ENCODE data around the gene AHRR.

DNA sequence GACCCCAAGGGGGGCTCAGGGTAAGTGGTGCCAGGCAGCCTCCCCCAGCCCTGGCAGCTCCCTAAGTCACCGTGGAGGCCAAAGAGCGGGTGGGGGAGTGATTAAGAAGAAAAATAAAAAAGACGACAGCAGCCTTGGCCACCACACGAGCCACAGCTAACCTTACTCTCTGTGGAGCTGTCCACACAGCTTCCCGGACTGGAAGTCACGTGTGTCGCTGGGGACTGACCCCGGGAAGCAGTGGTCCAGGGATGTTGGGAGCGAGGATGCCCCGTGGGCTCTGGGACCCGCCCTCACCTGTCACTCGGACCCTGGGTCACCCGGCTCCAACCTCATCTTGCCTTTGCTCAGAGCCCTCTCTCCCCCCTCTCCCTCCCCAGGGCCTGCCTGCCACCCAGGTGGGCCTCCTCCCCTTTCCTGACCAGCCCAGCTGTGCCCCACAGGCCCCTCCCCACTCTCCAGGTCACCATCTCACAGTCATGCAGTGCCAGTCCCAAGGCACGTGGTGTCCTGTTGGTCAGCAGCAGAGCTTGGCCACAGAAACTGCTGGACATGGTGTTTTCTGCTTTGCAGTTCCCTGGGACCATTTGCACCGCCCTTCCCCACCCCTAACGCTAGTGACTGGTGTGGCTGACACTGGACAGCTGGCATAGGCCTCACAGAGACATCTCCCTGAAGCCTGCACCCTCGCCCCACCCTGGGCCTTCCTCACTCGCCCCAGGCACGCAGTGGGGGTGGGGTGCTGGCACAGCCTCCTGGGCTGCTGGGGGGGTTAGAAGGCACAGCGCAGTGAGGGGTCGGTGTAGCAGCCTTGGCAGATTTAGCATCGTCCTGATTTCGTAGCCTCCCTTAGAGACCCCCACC, 111.6 kb downstream of the AHRR start:
- no peak for TF ChIP-seq FOXK2 (IDR thresholded peaks at IDR 0.05)
- no peak for TF ChIP-seq SUZ12 (IDR thresholded peaks at IDR 0.05)
- no peak for TF ChIP-seq SP1 (IDR thresholded peaks at IDR 0.05)
- TF ChIP-seq ZNF384 (IDR thresholded peaks at IDR 0.05), result no peak
- no peak for TF ChIP-seq ARNT (IDR thresholded peaks at IDR 0.05)
- no peak for TF ChIP-seq TARDBP (IDR thresholded peaks at IDR 0.05)
- TF ChIP-seq FOXA1 (IDR thresholded peaks at IDR 0.05), result no peak
- TF ChIP-seq FOXM1 (IDR thresholded peaks at IDR 0.05; ENCODE audit: borderline replicate concordance), result no peak
- TF ChIP-seq, protein P1, sequence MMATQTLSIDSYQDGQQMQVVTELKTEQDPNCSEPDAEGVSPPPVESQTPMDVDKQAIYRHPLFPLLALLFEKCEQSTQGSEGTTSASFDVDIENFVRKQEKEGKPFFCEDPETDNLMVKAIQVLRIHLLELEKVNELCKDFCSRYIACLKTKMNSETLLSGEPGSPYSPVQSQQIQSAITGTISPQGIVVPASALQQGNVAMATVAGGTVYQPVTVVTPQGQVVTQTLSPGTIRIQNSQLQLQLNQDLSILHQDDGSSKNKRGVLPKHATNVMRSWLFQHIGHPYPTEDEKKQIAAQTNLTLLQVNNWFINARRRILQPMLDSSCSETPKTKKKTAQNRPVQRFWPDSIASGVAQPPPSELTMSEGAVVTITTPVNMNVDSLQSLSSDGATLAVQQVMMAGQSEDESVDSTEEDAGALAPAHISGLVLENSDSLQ (IDR thresholded peaks at IDR 0.05), result no peak
- TF ChIP-seq ELF4 (IDR thresholded peaks at IDR 0.05), result no peak
